Naive B cell (primary cell): ENCODE data around the gene ZNF609. TPM values are rescaled to one million over a fixed set of nuclear protein-coding genes. Genes with fewer than 3 reads are reported as not detected.

Source experiments
- ATAC-seq, 2 donors: fragments of 150-1000 bp; cut with Tn5 transposase; 2 replicates each; pipeline ENCODE4 v1.10.0; 2021; ENCODE audit warnings: low read depth in 2 of 2, mild to moderate bottlenecking in 2 of 2, moderate library complexity in 2 of 2
- DNase-seq: peaks from one replicate; pipeline ENCODE4 v3.0.0; 2022
- H3K27ac Mint-ChIP-seq, 6 donors: one replicate each; pipeline ENCODE4 v1.8.0; 2020 to 2022; ENCODE audit warnings: mild to moderate bottlenecking in 6 of 6, mixed read lengths in 6 of 6, moderate library complexity in 5 of 6, inconsistent platforms in 2 of 6
- H3K27me3 Mint-ChIP-seq, 3 donors: one replicate each; pipeline ENCODE4 v1.8.0; 2021 to 2022; ENCODE audit warnings: mixed read lengths in 3 of 3, mild to moderate bottlenecking in 1 of 3
- H3K36me3 Mint-ChIP-seq, 2 donors: one replicate each; pipeline ENCODE4 v1.8.0; 2020 to 2022; ENCODE audit warnings: mixed read lengths in 2 of 2, inconsistent platforms in 1 of 2, mild to moderate bottlenecking in 1 of 2
- H3K4me1 Mint-ChIP-seq, 3 donors: one replicate each; pipeline ENCODE4 v1.8.0; 2020 to 2022; ENCODE audit warnings: mixed read lengths in 3 of 3, inconsistent platforms in 1 of 3, mild to moderate bottlenecking in 1 of 3, moderate library complexity in 1 of 3
- H3K4me3 Mint-ChIP-seq, 8 donors: one replicate each; pipeline ENCODE4 v1.8.0; 2020 to 2022; ENCODE audit warnings: mild to moderate bottlenecking in 8 of 8, mixed read lengths in 8 of 8, moderate library complexity in 8 of 8, inconsistent platforms in 2 of 8
- H3K9me3 Mint-ChIP-seq, 7 donors: one replicate each; pipeline ENCODE4 v1.8.0; 2020 to 2022; ENCODE audit warnings: mixed read lengths in 7 of 7, mild to moderate bottlenecking in 5 of 7, inconsistent platforms in 2 of 7, moderate library complexity in 1 of 7
- polyA plus RNA-seq, 6 donors: library from polyadenylated mRNA; unstranded; fragments of 300-500 nt; fragmentation: Illumina TruSeq; gene quantifications; one replicate each; pipeline ENCODE4 v1.2.3, GENCODE V29; 2021; ENCODE audit warnings: low read depth in 6 of 6

The ZNF609 gene
- polyA plus RNA-seq, 6 donors from 2014 or later: 0.83 to 4.4 (median 2.6) TPM

DNA sequence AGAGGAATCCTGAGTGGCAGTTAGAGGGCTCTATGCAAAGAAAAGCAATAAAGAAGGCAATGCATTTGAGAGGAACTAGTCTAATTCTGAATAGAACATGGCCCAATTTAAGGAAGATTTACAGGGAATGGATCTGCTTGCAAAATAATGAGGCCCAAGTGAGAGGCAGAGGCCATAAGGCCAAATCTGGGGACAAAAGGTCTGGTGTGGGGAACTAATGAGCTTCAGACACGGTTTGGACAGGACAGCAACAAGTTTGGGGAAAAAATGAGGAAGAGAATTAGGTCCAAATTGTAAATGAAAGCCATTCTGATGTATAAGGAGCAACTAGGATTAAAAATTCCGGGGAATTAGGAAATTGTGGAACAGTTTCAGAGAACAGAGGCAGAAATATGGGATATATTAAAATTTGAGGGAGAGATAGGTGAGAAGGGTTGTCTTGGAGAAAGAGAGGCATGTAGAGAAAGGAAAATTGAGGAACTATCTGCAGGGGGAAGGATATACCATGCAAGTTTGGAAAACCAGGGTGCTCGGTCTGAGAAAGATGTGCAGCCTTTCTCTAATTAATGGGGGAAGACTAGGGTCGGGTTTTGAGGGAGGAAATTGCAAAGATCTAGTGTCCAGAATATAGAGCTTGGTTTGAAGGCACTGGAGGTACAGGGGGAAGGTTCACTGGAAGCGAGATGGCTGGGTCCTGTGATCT is 241.3 kb downstream of the ZNF609 start:
- H3K9me3 Mint-ChIP-seq: no peaks in the 10 kb centered on the region
- DNase-seq (no peak), ATAC-seq (no peak)
- peaks cover 47 to 69% (median 60%) of the 10 kb centered on the region in 3 donors for H3K4me1 Mint-ChIP-seq
- peak overlapping the region in 5 of 6 donors; percentile 52 to 88 (median 67) for H3K27ac Mint-ChIP-seq
- peak overlapping the region; percentile 82 to 95 (median 93) for H3K4me3 Mint-ChIP-seq
- no peaks in the 10 kb centered on the region for H3K27me3 Mint-ChIP-seq
- H3K36me3 Mint-ChIP-seq: peaks cover 0 to 10% of the 10 kb centered on the region in 2 donors

DNA sequence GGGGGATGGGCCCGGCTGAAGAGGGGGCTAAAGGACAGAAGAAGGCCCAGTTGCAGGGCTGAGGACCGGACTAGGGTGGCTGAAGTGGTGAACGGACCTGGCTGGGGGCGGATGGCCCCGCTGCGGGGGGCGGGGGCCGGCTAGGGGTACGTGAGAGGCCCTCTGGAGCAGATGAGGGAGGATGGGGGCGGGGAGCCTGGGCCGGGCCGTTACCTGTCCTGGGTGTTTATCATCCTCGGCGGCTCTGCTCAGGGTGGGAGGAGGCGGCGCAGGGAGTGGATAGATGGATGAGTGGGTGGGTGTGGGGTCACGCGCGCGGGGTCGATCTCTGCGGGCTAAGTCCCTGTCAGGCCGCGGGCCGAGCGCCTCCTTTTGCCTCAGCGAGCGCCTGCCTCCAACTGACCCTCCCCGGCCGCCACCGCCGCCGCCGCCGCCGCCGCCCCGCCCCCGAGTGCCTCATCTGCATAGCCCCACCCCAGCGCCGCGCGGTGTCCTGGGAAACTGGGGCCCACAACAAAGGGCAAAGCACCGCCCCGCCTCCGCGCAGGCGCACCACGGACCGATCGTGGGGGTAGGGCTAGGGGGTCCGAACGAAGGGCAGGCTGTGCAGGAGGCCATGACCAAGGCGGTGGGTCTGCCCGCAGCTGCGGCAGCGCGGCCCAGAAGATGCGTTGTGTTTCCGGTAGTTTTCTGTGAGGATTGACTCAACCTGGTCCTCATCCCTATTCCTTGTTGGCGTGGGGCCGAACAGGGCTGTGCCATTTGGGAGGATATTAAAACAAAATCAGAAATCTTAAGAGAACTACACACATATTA is 242.6 kb downstream of the ZNF609 start:
- peak; percentile 96 for ATAC-seq
- Mint-ChIP-seq H3K27ac (peak overlapping the region; percentile 23 to 94 (median 92)), H3K9me3 (no peaks in the 10 kb centered on the region), H3K36me3 (peaks cover 0 to 10% of the 10 kb centered on the region in 2 donors), H3K4me1 (peaks cover 42 to 56% (median 54%) of the 10 kb centered on the region in 3 donors), H3K4me3 (peak overlapping the region; percentile 82 to 95 (median 93)), H3K27me3 (no peaks in the 10 kb centered on the region)
- DNase-seq: peak; percentile 93

DNA sequence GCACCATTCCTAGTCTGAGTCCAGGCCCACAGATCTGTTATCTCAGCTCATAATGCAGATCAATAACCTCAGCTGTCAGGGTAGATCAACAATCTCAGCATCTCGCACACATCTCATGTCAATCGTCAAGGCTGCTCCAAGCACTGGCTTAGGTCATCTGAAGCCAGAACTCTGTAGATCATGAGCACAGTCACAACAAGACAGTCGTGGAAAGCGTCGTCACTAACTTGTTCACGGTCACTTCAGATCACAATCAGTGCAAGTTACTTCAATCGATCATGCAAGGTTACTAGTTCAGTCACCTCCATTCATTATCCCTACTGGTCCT is 243.2 kb downstream of the ZNF609 start:
- peaks cover 42 to 50% (median 48%) of the 10 kb centered on the region in 3 donors for H3K4me1 Mint-ChIP-seq
- ATAC-seq (no peak), DNase-seq (no peak)
- H3K27me3 Mint-ChIP-seq: no peaks in the 10 kb centered on the region
- peak overlapping the region; percentile 82 to 95 (median 93) for H3K4me3 Mint-ChIP-seq
- no peaks in the 10 kb centered on the region for H3K9me3 Mint-ChIP-seq
- peak overlapping the region; percentile 23 to 94 (median 91) for H3K27ac Mint-ChIP-seq
- peaks cover 0 to 10% of the 10 kb centered on the region in 2 donors for H3K36me3 Mint-ChIP-seq

DNA sequence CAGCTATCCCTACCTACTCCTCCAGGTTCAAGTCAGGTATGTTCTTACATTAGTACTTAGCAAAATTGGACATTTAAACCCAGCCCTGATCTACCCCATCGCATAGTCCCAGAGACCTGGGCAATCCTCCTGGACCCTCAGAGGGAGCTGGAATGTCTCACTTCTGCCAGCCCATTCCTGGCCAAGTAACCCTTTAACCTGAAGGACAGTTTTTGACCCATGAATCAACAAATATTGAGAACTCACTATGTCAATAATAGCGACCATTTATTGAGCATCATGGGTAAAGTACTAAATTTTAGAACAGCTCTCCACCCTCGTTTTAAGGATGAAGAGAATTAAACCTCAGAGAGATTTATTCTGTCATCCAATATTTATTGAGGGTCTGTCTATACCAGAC is 244.6 kb downstream of the ZNF609 start:
- no peak for DNase-seq
- no peak for ATAC-seq

DNA sequence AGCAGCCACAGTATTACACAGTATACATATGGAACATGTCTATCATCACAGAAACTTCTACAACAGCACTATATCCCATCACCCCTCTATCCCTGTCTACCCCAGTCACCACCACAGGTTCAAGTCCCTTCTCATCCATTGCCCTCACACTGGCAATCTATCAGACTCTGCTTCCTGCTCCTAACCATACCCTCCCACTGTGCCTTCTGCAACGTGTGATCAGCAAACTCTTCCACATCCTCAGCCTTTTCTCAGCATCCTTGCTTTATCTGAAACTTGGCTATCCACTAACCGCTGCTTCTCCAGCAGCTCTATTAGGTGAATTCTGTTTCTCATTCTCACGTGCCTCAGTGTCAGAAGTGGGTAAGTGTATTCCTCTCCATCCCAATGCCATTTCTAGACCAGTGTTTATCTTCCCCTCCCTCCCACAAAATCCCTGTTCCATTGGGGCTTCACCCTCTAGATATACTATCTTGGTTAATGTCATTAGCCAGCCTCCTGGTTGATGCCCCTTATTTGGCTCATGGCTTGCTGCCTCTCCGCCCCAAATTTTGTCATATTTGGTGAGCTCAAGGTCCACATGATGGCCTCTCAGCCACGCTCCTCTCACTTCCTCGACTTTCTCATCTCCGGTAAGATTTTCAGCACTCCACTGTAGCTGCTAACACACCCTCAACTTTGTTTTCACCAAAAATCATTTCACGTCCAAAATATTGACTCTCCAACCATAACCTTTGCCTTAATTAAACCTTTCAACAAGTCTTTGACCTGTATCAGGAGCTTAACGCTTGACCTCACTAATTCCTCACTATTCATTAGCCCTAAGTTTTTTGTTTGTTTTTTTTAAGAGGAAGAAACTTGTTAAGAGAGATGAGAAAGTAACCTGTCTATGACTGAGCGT is 245.9 kb downstream of the ZNF609 start:
- ATAC-seq: no peak
- no peaks in the 10 kb centered on the region for H3K9me3 Mint-ChIP-seq
- H3K27me3 Mint-ChIP-seq: peaks cover 0 to 7% (median 0%) of the 10 kb centered on the region in 3 donors
- H3K4me3 Mint-ChIP-seq: peak overlapping the region in 5 of 8 donors; percentile 3 to 77 (median 68)
- DNase-seq: no peak
- H3K36me3 Mint-ChIP-seq: no peaks in the 10 kb centered on the region
- H3K4me1 Mint-ChIP-seq: peaks cover 21 to 24% (median 21%) of the 10 kb centered on the region in 3 donors
- H3K27ac Mint-ChIP-seq: peak overlapping the region in 1 of 6 donors; percentile 58

More for the DNA sequence above, 244.6 kb downstream of the ZNF609 start:
- H3K27ac Mint-ChIP-seq: no peak overlapping the region
- no peaks in the 10 kb centered on the region for H3K27me3 Mint-ChIP-seq
- H3K36me3 Mint-ChIP-seq: peaks cover 0 to 10% of the 10 kb centered on the region in 2 donors
- peak overlapping the region in 6 of 8 donors; percentile 38 to 86 (median 62) for H3K4me3 Mint-ChIP-seq
- no peaks in the 10 kb centered on the region for H3K9me3 Mint-ChIP-seq
- peaks cover 32 to 36% (median 34%) of the 10 kb centered on the region in 3 donors for H3K4me1 Mint-ChIP-seq

DNA sequence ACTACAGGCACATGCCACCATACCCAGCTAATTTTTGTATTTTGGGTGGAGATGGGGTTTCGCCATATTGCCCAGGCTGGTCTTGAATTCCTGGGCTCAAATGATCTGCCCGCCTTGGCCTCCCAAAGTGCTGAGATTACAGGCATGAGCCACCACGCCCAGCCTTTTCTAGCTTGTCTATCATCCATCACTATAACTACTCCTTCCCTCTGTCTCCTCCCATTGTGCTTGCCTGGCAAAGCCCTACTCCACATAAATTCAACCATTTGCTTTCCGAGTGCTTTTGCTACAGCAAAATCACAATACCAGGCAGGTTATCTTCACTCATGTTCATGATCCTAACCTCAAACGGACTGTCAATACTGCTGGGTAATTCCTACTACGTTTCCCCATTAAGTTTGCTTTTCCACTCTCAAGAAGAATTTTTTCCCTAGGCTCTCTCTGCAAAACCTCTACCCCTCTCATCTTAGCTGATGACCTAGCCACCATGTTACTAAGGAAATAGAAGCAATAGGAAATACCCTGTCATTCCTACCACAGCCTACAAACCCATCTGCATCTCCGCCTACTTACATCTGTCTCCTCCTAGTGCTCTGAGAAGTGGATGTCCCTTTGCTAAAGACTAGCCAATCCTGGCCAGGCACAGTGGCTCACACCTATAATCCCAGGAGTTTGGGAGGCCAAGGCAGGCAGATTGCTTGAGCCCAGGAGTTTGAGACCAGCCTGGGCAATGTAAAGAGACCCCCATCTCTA is 250.5 kb downstream of the ZNF609 start:
- Mint-ChIP-seq H3K27ac (peak overlapping the region in 2 of 6 donors; percentile 15 to 64), H3K9me3 (no peaks in the 10 kb centered on the region), H3K4me1 (no peaks in the 10 kb centered on the region), H3K27me3 (peaks cover 0 to 7% (median 0%) of the 10 kb centered on the region in 3 donors), H3K4me3 (peak overlapping the region in 2 of 8 donors; percentile 34 to 58), H3K36me3 (no peaks in the 10 kb centered on the region)
- DNase-seq: no peak
- ATAC-seq: no peak

DNA sequence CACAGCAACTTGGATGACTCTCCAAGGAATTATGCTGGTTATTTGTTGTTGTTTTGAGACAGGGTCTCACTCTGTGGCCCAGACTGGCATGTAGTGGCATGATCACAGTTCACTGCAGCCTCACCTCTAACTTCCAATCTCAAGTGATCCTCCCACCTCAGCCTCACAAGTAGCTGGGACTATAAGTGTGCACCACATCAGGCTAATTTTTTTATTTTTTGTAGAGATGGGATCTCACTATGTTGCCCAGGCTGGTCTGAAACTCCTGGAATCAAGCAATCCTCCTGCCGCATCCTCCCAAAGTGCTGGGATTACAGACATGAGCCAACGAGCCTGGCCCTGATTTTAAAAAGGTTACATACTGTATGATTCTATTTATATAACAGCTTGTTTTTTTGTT is 252.0 kb downstream of the ZNF609 start:
- DNase-seq (no peak), ATAC-seq (no peak)
- Mint-ChIP-seq H3K27ac (no peak overlapping the region), H3K9me3 (no peaks in the 10 kb centered on the region), H3K27me3 (peaks cover 0 to 7% (median 0%) of the 10 kb centered on the region in 3 donors), H3K4me3 (no peak overlapping the region), H3K36me3 (no peaks in the 10 kb centered on the region), H3K4me1 (no peaks in the 10 kb centered on the region)

DNA sequence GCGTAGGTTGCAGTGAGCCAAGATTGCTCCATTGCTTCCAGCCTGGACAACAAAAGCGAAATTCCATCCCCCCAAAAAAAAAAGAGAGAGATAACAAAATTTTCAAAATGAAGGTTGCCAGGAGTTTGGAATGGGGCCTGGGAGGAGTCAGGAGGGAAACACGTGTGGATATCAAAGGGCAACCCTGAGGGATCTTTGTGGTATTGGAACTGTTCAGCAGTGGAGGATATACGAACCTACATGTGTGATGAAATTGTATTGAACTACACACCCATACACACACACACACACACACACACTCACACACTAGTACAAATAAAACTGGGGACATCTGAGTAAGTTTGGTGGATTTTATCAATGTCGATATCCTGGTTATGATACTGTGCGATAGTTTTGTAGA is 253.2 kb downstream of the ZNF609 start:
- Mint-ChIP-seq H3K27ac (peak overlapping the region in 1 of 6 donors; percentile 69), H3K9me3 (no peaks in the 10 kb centered on the region), H3K27me3 (peaks cover 0 to 15% (median 7%) of the 10 kb centered on the region in 3 donors), H3K4me3 (no peak overlapping the region), H3K36me3 (no peaks in the 10 kb centered on the region), H3K4me1 (no peaks in the 10 kb centered on the region)
- no peak for ATAC-seq
- no peak for DNase-seq

DNA sequence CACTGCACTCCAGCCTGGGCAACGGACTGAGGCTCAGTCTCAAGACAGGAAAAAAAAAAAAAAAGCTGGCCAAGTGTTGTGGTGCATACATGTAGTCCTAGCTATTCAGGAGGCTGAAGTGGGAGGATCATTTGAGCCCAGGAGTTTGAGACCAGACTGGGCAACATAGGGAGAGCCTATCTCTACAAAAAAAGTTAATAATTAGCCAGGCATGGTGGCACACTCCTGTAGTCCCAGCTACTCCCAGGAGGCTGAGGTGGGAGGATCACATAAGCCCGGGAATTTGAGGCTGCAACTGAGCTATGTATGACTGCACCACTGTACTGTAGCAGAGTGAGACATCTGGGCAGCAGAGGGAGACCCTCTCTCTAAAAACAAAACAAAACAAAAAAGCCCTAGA is 256.1 kb downstream of the ZNF609 start:
- Mint-ChIP-seq H3K4me3 (no peak overlapping the region), H3K4me1 (no peaks in the 10 kb centered on the region), H3K36me3 (no peaks in the 10 kb centered on the region), H3K27me3 (peaks cover 0 to 10% (median 9%) of the 10 kb centered on the region in 3 donors), H3K27ac (no peak overlapping the region), H3K9me3 (no peaks in the 10 kb centered on the region)
- ATAC-seq: no peak
- DNase-seq: no peak

DNA sequence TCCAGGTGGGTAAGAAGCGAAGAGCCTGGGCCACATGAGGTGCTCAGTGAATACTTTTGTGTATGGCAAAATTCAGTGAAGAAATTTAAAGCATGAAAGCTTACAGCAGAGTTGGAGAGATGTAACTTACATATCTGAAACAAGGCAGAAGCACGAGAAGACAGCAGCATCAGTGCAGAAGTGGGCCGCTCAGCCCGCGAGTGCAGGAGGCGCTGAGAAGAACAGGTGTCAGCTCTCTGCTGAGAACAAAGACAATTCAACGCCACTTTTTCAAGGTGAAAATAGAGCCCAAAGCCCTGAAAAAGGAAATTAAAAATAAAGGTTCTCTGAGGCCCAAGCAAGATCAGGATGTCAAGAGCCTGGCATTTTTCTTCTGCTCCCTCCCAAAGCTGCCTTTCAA is 256.8 kb downstream of the ZNF609 start:
- Mint-ChIP-seq H3K4me1 (no peaks in the 10 kb centered on the region), H3K27me3 (peaks cover 0 to 10% (median 9%) of the 10 kb centered on the region in 3 donors), H3K27ac (peak overlapping the region in 1 of 6 donors; percentile 57), H3K36me3 (no peaks in the 10 kb centered on the region), H3K9me3 (no peaks in the 10 kb centered on the region), H3K4me3 (no peak overlapping the region)
- no peak for ATAC-seq
- no peak for DNase-seq

DNA sequence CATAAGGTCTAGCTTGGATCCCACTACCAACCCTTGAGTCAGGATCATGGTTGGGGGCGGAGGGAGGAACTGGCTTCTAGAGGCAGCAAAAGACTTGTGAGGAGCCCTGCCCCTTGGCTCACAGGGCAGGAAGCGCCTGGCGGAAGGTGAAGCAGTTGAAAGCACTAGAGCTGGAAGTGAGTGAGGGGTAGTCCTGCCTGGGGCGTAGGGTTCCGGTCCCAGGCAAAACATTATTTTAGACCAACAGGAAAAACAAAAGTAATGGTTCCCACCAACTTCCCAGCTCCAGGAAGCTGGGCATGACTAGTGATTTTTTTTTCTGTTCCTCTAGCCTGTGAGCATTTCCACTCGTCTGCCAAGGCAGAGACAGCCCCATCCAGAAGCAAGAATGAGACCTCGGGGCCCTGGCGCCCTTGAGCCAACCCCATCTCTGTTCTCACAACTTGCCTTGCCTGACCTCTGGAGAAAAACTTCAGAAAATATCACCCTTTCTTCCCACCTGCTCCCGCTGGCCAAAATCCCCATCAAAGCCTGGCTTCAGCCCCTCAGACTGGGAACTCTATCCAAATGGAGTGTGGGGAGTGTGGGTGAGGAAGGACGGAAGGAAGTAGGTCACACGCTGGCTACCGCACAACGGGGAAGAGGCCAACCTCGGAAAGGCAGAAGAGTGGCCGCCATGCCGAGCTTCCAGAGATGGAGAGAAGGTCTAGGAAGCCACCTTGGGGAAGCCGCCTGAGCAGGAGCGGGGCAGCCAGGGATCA is 257.5 kb downstream of the ZNF609 start:
- H3K4me1 Mint-ChIP-seq: no peaks in the 10 kb centered on the region
- ATAC-seq: no peak

DNA sequence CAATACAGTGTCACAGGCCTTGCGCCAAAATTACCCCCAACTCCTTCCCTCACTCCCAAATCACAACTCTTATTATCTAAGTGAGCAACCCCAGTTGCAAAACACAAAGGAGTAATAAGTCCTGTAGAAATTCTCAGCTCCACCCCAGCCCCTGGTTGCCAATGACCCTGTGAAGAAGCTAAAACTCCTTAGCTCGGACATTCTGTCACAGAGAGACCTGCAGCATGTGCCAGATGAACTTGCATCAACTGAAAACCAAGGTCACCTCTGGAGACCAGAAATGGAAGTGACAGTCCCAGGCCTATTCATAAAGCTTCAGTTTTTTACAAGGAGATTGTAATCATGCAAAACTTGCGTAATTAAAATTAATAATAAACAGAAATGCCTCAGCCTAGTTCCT is 259.8 kb downstream of the ZNF609 start:
- ATAC-seq: no peak
- H3K27ac Mint-ChIP-seq: no peak overlapping the region
- no peaks in the 10 kb centered on the region for H3K4me1 Mint-ChIP-seq

More for the DNA sequence above, 257.5 kb downstream of the ZNF609 start:
- no peaks in the 10 kb centered on the region for H3K9me3 Mint-ChIP-seq
- H3K27me3 Mint-ChIP-seq: peaks cover 0 to 10% (median 9%) of the 10 kb centered on the region in 3 donors
- H3K36me3 Mint-ChIP-seq: no peaks in the 10 kb centered on the region
- DNase-seq: no peak
- H3K4me3 Mint-ChIP-seq: peak overlapping the region in 1 of 8 donors; percentile 24
- H3K27ac Mint-ChIP-seq: peak overlapping the region in 1 of 6 donors; percentile 30

More for the DNA sequence above, 259.8 kb downstream of the ZNF609 start:
- H3K4me3 Mint-ChIP-seq: no peak overlapping the region
- peaks cover 0 to 10% (median 9%) of the 10 kb centered on the region in 3 donors for H3K27me3 Mint-ChIP-seq
- no peaks in the 10 kb centered on the region for H3K36me3 Mint-ChIP-seq
- no peak for DNase-seq
- H3K9me3 Mint-ChIP-seq: no peaks in the 10 kb centered on the region
